Left lung (tissue), 10 donors: ENCODE measurements around the gene MCRIP2. TPM values are rescaled to one million over a fixed set of nuclear protein-coding genes. Genes with fewer than 3 reads are reported as not detected.

ENCODE experiments used
- ATAC-seq: fragments of 200-7000 bp; cut with Tn5 transposase; one replicate; pipeline ENCODE4 v1.9.1; 2020; ENCODE audit warnings: moderate library complexity
- DNase-seq, 4 donors: peaks; one replicate each; pipeline ENCODE4 v3.0.0-alpha.2; 2013 to 2020
- H3K27ac ChIP-seq, 2 donors: fragments of 200-600 bp; sonication (generic) in 1 of 2; one replicate each; pipeline versions ENCODE4 v1.5.0 to v1.8.0; 2020 to 2021
- H3K27me3 ChIP-seq, 2 donors: fragments of 200-600 bp; sonication (generic) in 1 of 2; one replicate each; pipeline versions ENCODE4 v1.5.0 to v1.8.0; 2020 to 2021
- H3K36me3 ChIP-seq, 2 donors: fragments of 200-600 bp; sonication (generic) in 1 of 2; one replicate each; pipeline versions ENCODE4 v1.5.0 to v1.8.0; 2020 to 2021
- H3K4me1 ChIP-seq, 2 donors: fragments of 200-600 bp; one replicate each; pipeline ENCODE4 v1.8.0; 2021
- H3K4me3 ChIP-seq, 2 donors: fragments of 200-600 bp; sonication (generic) in 1 of 2; one replicate each; pipeline versions ENCODE4 v1.5.0 to v1.8.0; 2020 to 2021; ENCODE audit warnings: mild to moderate bottlenecking in 1 of 2
- H3K9me3 ChIP-seq, 2 donors: fragments of 200-600 bp; sonication (generic) in 1 of 2; one replicate each; pipeline versions ENCODE4 v1.5.0 to v1.8.0; 2020 to 2021
- intact Hi-C, 2 donors: fragments of 100-400 bp; cut with DNase I; formaldehyde crosslinking; loops; one replicate each; pipeline versions ENCODE4 v1.11.2 to v1.14.2; 2022
- polyA plus RNA-seq, 6 donors: library from polyadenylated mRNA; unstranded; fragments of 120-200 nt; gene quantifications; one replicate each; pipeline ENCODE4 v1.2.1, GENCODE V29; 2013; ENCODE audit not compliant: insufficient read length in 6 of 6
- total RNA-seq, 2 donors: library from RNA; stranded (reverse); fragmentation: NEBNext Ultra II Directional; extraction: Animal tissue kit (Norgen Biotek cat#: 25700); gene quantifications; one replicate each; pipeline ENCODE4 v1.2.1, GENCODE V29; 2021
- TF ChIP-seq, protein P1 (sequence below), 2 donors: fragments of 200-600 bp; sonication (generic) in 1 of 2; IDR thresholded peaks; one replicate each; pipeline versions ENCODE4 v1.5.0 to v1.8.0; 2021; ENCODE audit warnings: antibody characterized with exemption in 2 of 2
- donor health status: DM: no; HTN: yes; CAD: no.
- donor health status: DM: no; HTN: no; CAD: no.

MCRIP2 gene
- total and polyA plus RNA-seq, 8 donors = 6.8 to 42.5 (median 12.1) TPM

DNA sequence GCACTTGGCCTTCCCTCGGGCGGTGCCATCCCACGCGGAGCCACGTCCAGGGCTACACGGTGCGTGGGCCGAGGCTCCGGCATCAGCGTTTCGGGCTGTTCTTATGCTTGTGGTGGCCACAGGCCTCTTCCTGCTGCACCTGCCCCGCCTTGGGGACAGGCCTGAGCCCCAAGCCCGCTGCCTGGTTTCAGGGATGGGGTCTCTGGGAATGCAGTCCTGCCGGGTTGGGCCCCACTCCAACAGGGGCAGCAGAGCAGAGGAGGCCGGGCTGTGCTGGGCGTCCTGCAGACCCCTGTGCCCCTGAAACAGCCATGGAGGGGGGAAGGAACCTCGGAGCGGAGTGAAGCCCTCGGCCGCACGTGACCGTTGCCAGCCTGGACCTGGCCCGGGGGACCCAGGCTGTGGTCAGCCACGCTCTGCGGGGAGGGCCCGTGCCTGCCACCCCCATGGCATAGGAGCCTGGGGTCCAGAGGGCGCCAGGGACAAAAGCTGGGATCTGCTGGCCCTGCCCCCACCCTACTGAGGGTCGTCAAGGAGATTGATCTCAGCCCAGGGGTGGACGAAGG, 11.3 kb upstream of the MCRIP2 start:
- Histone ChIP-seq H3K4me1 (peaks cover 13 to 47% of the 10 kb centered on the region in 2 donors), H3K36me3 (peaks cover 0 to 63% of the 10 kb centered on the region in 2 donors), H3K27ac (peak overlapping the region in 1 of 2 donors; percentile 58), H3K27me3 (peaks cover 0 to 6% of the 10 kb centered on the region in 2 donors), H3K9me3 (no peaks in the 10 kb centered on the region), H3K4me3 (no peak overlapping the region)
- TF ChIP-seq, protein P1, sequence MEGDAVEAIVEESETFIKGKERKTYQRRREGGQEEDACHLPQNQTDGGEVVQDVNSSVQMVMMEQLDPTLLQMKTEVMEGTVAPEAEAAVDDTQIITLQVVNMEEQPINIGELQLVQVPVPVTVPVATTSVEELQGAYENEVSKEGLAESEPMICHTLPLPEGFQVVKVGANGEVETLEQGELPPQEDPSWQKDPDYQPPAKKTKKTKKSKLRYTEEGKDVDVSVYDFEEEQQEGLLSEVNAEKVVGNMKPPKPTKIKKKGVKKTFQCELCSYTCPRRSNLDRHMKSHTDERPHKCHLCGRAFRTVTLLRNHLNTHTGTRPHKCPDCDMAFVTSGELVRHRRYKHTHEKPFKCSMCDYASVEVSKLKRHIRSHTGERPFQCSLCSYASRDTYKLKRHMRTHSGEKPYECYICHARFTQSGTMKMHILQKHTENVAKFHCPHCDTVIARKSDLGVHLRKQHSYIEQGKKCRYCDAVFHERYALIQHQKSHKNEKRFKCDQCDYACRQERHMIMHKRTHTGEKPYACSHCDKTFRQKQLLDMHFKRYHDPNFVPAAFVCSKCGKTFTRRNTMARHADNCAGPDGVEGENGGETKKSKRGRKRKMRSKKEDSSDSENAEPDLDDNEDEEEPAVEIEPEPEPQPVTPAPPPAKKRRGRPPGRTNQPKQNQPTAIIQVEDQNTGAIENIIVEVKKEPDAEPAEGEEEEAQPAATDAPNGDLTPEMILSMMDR (IDR thresholded peaks at IDR 0.05) = no peak
- intact Hi-C loops = no loop called here
- ATAC-seq (no peak), DNase-seq (no peak)

- Histone ChIP-seq H3K27ac (peak within 1 kb of the TSS in 1 of 2 donors; percentile 58), H3K4me3 (no peak within 1 kb of the TSS), H3K4me1 (peaks cover 15 to 52% of the 10 kb centered on the region in 2 donors), H3K36me3 (peaks cover 0 to 57% of the 10 kb centered on the region in 2 donors), H3K9me3 (no peaks in the 10 kb centered on the region), H3K27me3 (peaks cover 0 to 6% of the 10 kb centered on the region in 2 donors)
- intact Hi-C loops = no loop called here
- peak; percentile 36 for ATAC-seq
- TF ChIP-seq, protein P1 (IDR thresholded peaks at IDR 0.05) = no peak
- peak in 2 of 4 donors; percentile 55 to 88 for DNase-seq
Measured at GRCh38 chr16:630815-631405, 10.7 kb upstream of the MCRIP2 start, which contains the start of gene WFIKKN1. WFIKKN1 (plus strand) TSS chr16:630985; CDS start chr16:631254, 269 bp downstream.

DNA sequence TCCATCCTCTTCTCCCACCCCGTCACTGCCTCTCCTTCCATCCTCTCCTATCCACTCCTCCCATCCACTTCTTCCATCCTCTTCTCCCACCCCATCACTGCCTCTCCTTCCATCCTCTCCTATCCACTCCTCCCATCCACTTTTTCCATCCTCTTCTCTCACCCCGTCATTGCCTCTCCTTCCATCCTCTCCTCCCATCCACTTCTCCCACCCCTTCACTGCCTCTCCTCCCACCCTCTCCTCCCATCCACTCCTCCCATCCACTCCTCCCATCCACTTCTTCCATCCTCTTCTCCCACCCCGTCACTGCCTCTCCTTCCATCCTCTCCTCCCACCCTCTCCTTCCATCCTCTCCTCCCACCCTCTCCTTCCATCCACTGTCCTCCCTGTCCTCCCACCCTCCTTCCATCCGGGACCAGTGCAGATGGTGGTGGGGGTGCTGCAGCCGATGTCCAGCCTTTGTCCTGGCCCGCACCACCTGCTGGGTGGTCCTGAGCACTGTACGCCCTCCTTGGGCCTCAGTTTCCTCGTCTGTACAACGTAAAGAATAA, 9.7 kb upstream of the MCRIP2 start:
- Histone ChIP-seq H3K4me3 (no peak overlapping the region), H3K27me3 (peaks cover 0 to 6% of the 10 kb centered on the region in 2 donors), H3K4me1 (peaks cover 15 to 52% of the 10 kb centered on the region in 2 donors), H3K36me3 (peaks cover 0 to 47% of the 10 kb centered on the region in 2 donors), H3K27ac (no peak overlapping the region), H3K9me3 (no peaks in the 10 kb centered on the region)
- TF ChIP-seq, protein P1 (IDR thresholded peaks at IDR 0.05) = no peak
- no peak for DNase-seq
- ATAC-seq = no peak
- intact Hi-C loops = no loop called here

DNA sequence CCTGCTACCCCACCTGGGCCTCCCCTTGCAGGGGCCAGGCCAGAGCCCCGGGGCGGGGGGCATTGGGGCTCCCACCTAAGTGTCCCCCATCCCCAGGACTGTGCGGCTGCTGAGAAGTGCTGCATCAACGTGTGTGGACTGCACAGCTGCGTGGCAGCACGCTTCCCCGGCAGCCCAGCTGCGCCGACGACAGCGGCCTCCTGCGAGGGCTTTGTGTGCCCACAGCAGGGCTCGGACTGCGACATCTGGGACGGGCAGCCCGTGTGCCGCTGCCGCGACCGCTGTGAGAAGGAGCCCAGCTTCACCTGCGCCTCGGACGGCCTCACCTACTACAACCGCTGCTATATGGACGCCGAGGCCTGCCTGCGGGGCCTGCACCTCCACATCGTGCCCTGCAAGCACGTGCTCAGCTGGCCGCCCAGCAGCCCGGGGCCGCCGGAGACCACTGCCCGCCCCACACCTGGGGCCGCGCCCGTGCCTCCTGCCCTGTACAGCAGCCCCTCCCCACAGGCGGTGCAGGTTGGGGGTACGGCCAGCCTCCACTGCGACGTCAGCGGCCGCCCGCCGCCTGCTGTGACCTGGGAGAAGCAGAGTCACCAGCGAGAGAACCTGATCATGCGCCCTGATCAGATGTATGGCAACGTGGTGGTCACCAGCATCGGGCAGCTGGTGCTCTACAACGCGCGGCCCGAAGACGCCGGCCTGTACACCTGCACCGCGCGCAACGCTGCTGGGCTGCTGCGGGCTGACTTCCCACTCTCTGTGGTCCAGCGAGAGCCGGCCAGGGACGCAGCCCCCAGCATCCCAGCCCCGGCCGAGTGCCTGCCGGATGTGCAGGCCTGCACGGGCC, 8.9 kb upstream of the MCRIP2 start:
- H3K36me3 ChIP-seq = peaks cover 0 to 39% of the 10 kb centered on the region in 2 donors
- intact Hi-C loops = no loop called here
- H3K4me3 ChIP-seq = no peak overlapping the region
- TF ChIP-seq, protein P1 (IDR thresholded peaks at IDR 0.05) = no peak
- no peak overlapping the region for H3K27ac ChIP-seq
- DNase-seq = no peak
- H3K4me1 ChIP-seq = peaks cover 12 to 58% of the 10 kb centered on the region in 2 donors
- H3K27me3 ChIP-seq = peaks cover 0 to 6% of the 10 kb centered on the region in 2 donors
- no peak for ATAC-seq
- no peaks in the 10 kb centered on the region for H3K9me3 ChIP-seq
